Caco-2 (cell line): ENCODE measurements around the gene SPDYE16. TPM values are rescaled to one million over a fixed set of nuclear protein-coding genes. Genes with fewer than 3 reads are reported as not detected.
"Not testable (repeated sequence)": the region's sequence is repeated elsewhere in the genome, so short reads cannot be mapped to it uniquely, and the experiment has no call there.

Experiments used
- BruUV-seq: library from RNA; stranded (reverse); fragments of 400-500 nt; replicated peaks from 2 replicates; lab custom pipeline; 2021; lab: Mats Ljungman, UMichigan
- CTCF ChIA-PET: fragments of 300-600 bp; sonication (Branson Sonifier 250); formaldehyde crosslinking; loops from one replicate; lab custom pipeline; 2022; ENCODE audit warnings: antibody characterized with exemption; lab: Charles Lee
- POLR2A ChIA-PET: fragments of 300-600 bp; sonication (Branson Sonifier 250); formaldehyde crosslinking; loops from one replicate; lab custom pipeline; 2022; ENCODE audit warnings: antibody characterized with exemption; lab: Charles Lee
- DNase-seq, 2 experiments: peaks; one replicate each; pipeline versions ENCODE4 v3.0.0 to v3.0.0-alpha.2; 2020 to 2022
- H3K27me3 ChIP-seq: replicated peaks from 2 replicates; pipeline ENCODE4 v1.6.0; 2011; ENCODE audit warnings: low read length; ENCODE audit not compliant: control insufficient read depth, insufficient read depth
- H3K36me3 ChIP-seq: 2 replicates; pipeline ENCODE4 v1.5.1; 2011; ENCODE audit warnings: low read length; ENCODE audit not compliant: control insufficient read depth, insufficient read depth
- H3K4me1 ChIP-seq: fragments of 250-450 bp; sonication (Bioruptor Pico); 2 replicates; pipeline ENCODE4 v1.5.1; 2020; ENCODE audit warnings: mild to moderate bottlenecking
- H3K4me3 ChIP-seq: 2 replicates; pipeline ENCODE4 v1.5.1; 2011; ENCODE audit warnings: low read depth, mild to moderate bottlenecking, control low read depth, low read length
- H3K9me3 ChIP-seq: fragments of 250-450 bp; sonication (Bioruptor Pico); 2 replicates; pipeline ENCODE4 v1.5.1; 2020; ENCODE audit warnings: mild to moderate bottlenecking, moderate library complexity
- H3K27ac Mint-ChIP-seq: one replicate; pipeline ENCODE4 v1.8.0; 2022; ENCODE audit warnings: mixed read lengths; ENCODE audit not compliant: unreplicated experiment
- H3K27me3 Mint-ChIP-seq: one replicate; pipeline ENCODE4 v1.8.0; 2022; ENCODE audit warnings: mixed read lengths; ENCODE audit not compliant: insufficient read depth, unreplicated experiment
- H3K36me3 Mint-ChIP-seq: one replicate; pipeline ENCODE4 v1.8.0; 2022; ENCODE audit warnings: mild to moderate bottlenecking, mixed read lengths; ENCODE audit not compliant: insufficient read depth, unreplicated experiment
- H3K4me1 Mint-ChIP-seq: one replicate; pipeline ENCODE4 v1.8.0; 2022; ENCODE audit warnings: low read depth, mixed read lengths; ENCODE audit not compliant: unreplicated experiment
- H3K4me3 Mint-ChIP-seq: one replicate; pipeline ENCODE4 v1.8.0; 2022; ENCODE audit warnings: mild to moderate bottlenecking, moderate library complexity, mixed read lengths; ENCODE audit not compliant: unreplicated experiment
- H3K9me3 Mint-ChIP-seq: one replicate; pipeline ENCODE4 v1.8.0; 2022; ENCODE audit warnings: mixed read lengths; ENCODE audit not compliant: unreplicated experiment
- intact Hi-C: fragments of 100-400 bp; cut with micrococcal nuclease; formaldehyde crosslinking; loops from one replicate; pipeline ENCODE4 v1.10.0; 2022; ENCODE audit not compliant: unreplicated experiment
- total RNA-seq: library from RNA; stranded (reverse); gene quantifications from 2 replicates; pipeline ENCODE4 v1.2.3, GENCODE V29; 2022
- TF ChIP-seq, protein P1 (sequence below), 2 experiments: fragments of 200-600 bp in 1 of 2; IDR thresholded peaks; 1 replicate in 1 of 2; 2 replicates in 1 of 2; pipeline versions ENCODE4 v1.5.1 to v1.8.0; 2011 to 2022; ENCODE audit warnings: antibody characterized with exemption in 1 of 2, control low read depth in 1 of 2, inconsistent platforms in 1 of 2, low read depth in 1 of 2, low read length in 1 of 2, mild to moderate bottlenecking in 1 of 2, moderate library complexity in 1 of 2; ENCODE audit not compliant: insufficient read depth in 1 of 2, severe bottlenecking in 1 of 2, unreplicated experiment in 1 of 2

Gene SPDYE16
- total RNA-seq, 1 experiment from 2014 or later = 0.34 TPM

DNA sequence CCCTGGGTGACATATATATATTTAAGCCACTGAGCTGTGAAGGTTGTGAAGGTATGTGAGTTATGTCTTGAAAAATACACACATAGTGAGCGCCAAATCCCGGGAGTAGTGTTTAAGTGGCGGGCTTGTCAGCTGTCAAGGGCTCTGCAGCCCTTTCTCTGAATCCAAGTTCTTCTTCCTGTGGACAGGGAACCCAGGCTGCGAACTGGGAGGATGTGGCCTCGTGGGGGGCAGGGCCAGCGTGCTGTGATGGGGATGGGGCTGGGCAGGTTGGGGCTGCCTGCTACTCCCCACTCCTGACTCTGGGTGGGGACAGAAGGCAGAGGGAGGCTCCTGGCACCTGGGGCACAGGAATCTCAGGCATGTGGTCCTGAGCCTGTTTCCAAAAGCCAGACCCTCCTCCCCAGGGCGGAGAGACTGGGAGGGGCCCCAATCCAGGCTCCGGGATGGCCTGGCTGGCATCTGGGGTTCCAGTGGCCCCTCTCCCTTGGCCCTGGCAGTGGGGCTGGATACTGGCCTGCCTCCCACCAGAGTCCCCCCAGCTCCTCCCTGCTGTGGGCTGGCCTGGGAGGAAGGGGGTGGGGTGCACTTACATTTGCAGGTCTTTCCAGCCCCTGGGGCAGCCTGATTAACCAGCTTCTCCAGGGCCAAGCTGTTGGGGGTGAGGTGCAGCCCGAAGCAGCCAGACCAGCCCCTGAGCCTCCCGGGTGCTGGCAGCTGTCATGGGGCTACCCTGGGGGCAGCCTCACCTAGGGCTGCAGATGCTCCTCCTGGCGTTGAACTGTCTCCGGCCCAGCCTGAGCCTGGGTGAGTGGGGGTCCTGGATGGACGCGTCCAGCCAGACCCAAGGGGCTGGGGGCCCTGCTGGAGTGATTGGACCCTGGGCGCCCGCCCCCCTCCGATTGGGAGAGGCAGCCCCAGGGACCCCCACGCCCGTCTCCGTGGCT, 32.9 kb downstream of the SPDYE16 start, which contains the start of gene UPK3B:
Gene UPK3B (plus strand): TSS at position 622 of the 947 bp plus-strand sequence. CDS start 101 bp downstream, at position 723.
- intact Hi-C loops = no loop called here
- Mint-ChIP-seq H3K27ac (peak within 1 kb of the TSS; percentile 12), H3K27me3 (no peaks in the 10 kb centered on the region), H3K4me3 (peak within 1 kb of the TSS; percentile 25), H3K4me1 (no peaks in the 10 kb centered on the region), H3K9me3 (no peaks in the 10 kb centered on the region), H3K36me3 (peaks cover 18% of the 10 kb centered on the region)
- no peaks in the 10 kb centered on the region for H3K9me3 ChIP-seq
- no peaks in the 10 kb centered on the region for H3K27me3 ChIP-seq
- ChIA-PET CTCF (no interaction called here), POLR2A (no interaction called here)
- peaks cover 10% of the 10 kb centered on the region for H3K4me1 ChIP-seq
- TF ChIP-seq, protein P1, sequence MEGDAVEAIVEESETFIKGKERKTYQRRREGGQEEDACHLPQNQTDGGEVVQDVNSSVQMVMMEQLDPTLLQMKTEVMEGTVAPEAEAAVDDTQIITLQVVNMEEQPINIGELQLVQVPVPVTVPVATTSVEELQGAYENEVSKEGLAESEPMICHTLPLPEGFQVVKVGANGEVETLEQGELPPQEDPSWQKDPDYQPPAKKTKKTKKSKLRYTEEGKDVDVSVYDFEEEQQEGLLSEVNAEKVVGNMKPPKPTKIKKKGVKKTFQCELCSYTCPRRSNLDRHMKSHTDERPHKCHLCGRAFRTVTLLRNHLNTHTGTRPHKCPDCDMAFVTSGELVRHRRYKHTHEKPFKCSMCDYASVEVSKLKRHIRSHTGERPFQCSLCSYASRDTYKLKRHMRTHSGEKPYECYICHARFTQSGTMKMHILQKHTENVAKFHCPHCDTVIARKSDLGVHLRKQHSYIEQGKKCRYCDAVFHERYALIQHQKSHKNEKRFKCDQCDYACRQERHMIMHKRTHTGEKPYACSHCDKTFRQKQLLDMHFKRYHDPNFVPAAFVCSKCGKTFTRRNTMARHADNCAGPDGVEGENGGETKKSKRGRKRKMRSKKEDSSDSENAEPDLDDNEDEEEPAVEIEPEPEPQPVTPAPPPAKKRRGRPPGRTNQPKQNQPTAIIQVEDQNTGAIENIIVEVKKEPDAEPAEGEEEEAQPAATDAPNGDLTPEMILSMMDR (IDR thresholded peaks at IDR 0.05; ENCODE audit: insufficient read depth in 1 of 2, low read depth in 1 of 2, low read length in 1 of 2, severe bottlenecking in 1 of 2, unreplicated experiment in 1 of 2) = no peak
- no TSS peak for BruUV-seq
- no peaks in the 10 kb centered on the region for H3K36me3 ChIP-seq
- no peak within 1 kb of the TSS for H3K4me3 ChIP-seq
- DNase-seq = peak; percentile 75 to 84

GRCh38 chr7:76507723-76508406, 35.2 kb downstream of the SPDYE16 start:
- no peak for DNase-seq
- Histone ChIP-seq H3K27me3 (no peaks in the 10 kb centered on the region), H3K9me3 (no peaks in the 10 kb centered on the region), H3K36me3 (no peaks in the 10 kb centered on the region; the same call in 1 of the 2 replicates), H3K4me3 (no peak overlapping the region), H3K4me1 (peaks cover 10% of the 10 kb centered on the region)
- no peaks in the 10 kb centered on the region for H3K9me3 Mint-ChIP-seq
- BruUV-seq = no TSS peak
- no peaks in the 10 kb centered on the region for H3K4me1 Mint-ChIP-seq
- peaks cover 12% of the 10 kb centered on the region for H3K36me3 Mint-ChIP-seq
- no peak overlapping the region for H3K4me3 Mint-ChIP-seq
- no peaks in the 10 kb centered on the region for H3K27me3 Mint-ChIP-seq
- no peak overlapping the region for H3K27ac Mint-ChIP-seq
- POLR2A ChIA-PET = no interaction called here
- intact Hi-C loops = no loop called here
- TF ChIP-seq, protein P1 (IDR thresholded peaks at IDR 0.05; ENCODE audit: insufficient read depth in 1 of 2, low read depth in 1 of 2, low read length in 1 of 2, severe bottlenecking in 1 of 2, unreplicated experiment in 1 of 2) = no peak
- CTCF ChIA-PET = no interaction called here

GRCh38 chr7:76506643-76507042, 36.5 kb downstream of the SPDYE16 start:
- H3K4me1 Mint-ChIP-seq, H3K36me3 ChIP-seq, DNase-seq, CTCF ChIA-PET, H3K27me3 ChIP-seq, H3K9me3 ChIP-seq, intact Hi-C loops, POLR2A ChIA-PET, H3K4me3 Mint-ChIP-seq, H3K9me3 Mint-ChIP-seq, H3K27ac Mint-ChIP-seq, H3K4me3 ChIP-seq, H3K27me3 Mint-ChIP-seq, BruUV-seq: not testable (repeated sequence)
- H3K4me1 ChIP-seq = peaks cover 10% of the 10 kb centered on the region
- H3K36me3 Mint-ChIP-seq = peaks cover 15% of the 10 kb centered on the region
